ELR (cell line): ENCODE measurements around the gene ATG10.
"Not testable (repeated sequence)": the region's sequence is repeated elsewhere in the genome, so short reads cannot be mapped to it uniquely, and the experiment has no call there.

Source experiments
- DNase-seq: peaks from one replicate; pipeline ENCODE4 v3.0.0-alpha.2; 2015; ENCODE audit warnings: low read depth

The ATG10 gene

GRCh38 chr5:82054004-82054710 lies 82.3 kb downstream of the ATG10 start:
- DNase-seq: no peak

- DNase-seq: no peak
Observed at GRCh38 chr5:82057051-82057450, 85.2 kb downstream of the ATG10 start.

- no peak for DNase-seq
Observed at GRCh38 chr5:82058710-82059109, 86.9 kb downstream of the ATG10 start.

- no peak for DNase-seq
Observed at GRCh38 chr5:82066791-82067190, 95.0 kb downstream of the ATG10 start.

GRCh38 chr5:82068042-82068441 lies 96.2 kb downstream of the ATG10 start:
- DNase-seq: not testable (repeated sequence)

- no peak for DNase-seq
Observed at GRCh38 chr5:82068723-82069122, 96.9 kb downstream of the ATG10 start.

- no peak for DNase-seq
Observed at GRCh38 chr5:82072138-82072537, 100.3 kb downstream of the ATG10 start.

GRCh38 chr5:82073179-82073578 lies 101.4 kb downstream of the ATG10 start:
- DNase-seq: peak; percentile 13

- DNase-seq: no peak
Observed at GRCh38 chr5:82074950-82075349, 103.1 kb downstream of the ATG10 start.

GRCh38 chr5:82077496-82077895 lies 105.7 kb downstream of the ATG10 start:
- no peak for DNase-seq

GRCh38 chr5:82091617-82092016 lies 119.8 kb downstream of the ATG10 start:
- no peak for DNase-seq

GRCh38 chr5:82095536-82095935 lies 123.7 kb downstream of the ATG10 start:
- no peak for DNase-seq

GRCh38 chr5:82096249-82096648 lies 124.4 kb downstream of the ATG10 start:
- DNase-seq: no peak

GRCh38 chr5:82100303-82101077 lies 128.7 kb downstream of the ATG10 start:
- no peak for DNase-seq

- no peak for DNase-seq
Observed at GRCh38 chr5:82104872-82105271, 133.0 kb downstream of the ATG10 start.

GRCh38 chr5:82105457-82105856 lies 133.6 kb downstream of the ATG10 start:
- DNase-seq: peak; percentile 26

GRCh38 chr5:82106207-82106606 lies 134.4 kb downstream of the ATG10 start:
- DNase-seq: no peak

- no peak for DNase-seq
Observed at GRCh38 chr5:82106756-82107155, 134.9 kb downstream of the ATG10 start.

GRCh38 chr5:82107267-82107666 lies 135.4 kb downstream of the ATG10 start:
- DNase-seq: peak; percentile 50

- DNase-seq: no peak
Observed at GRCh38 chr5:82109013-82109412, 137.2 kb downstream of the ATG10 start.

GRCh38 chr5:82109915-82110314 lies 138.1 kb downstream of the ATG10 start:
- DNase-seq: not testable (repeated sequence)

GRCh38 chr5:82111191-82111590 lies 139.4 kb downstream of the ATG10 start:
- DNase-seq: peak; percentile 7

GRCh38 chr5:82115858-82116257 lies 144.0 kb downstream of the ATG10 start:
- no peak for DNase-seq

- DNase-seq: no peak
Observed at GRCh38 chr5:82119889-82120288, 148.1 kb downstream of the ATG10 start.
